Transverse colon (tissue), 4 donors: ENCODE results near the gene MCM8.

Experiments used
- EP300 ChIP-seq: sonication (generic); formaldehyde crosslinking; IDR thresholded peaks from one replicate; pipeline ENCODE4 v1.6.1; 2017; ENCODE audit warnings: antibody characterized with exemption, low read depth
- POLR2A ChIP-seq: fragments of 450-650 bp; IDR thresholded peaks from one replicate; pipeline ENCODE4 v1.6.1; 2016; ENCODE audit warnings: antibody characterized with exemption, mild to moderate bottlenecking, moderate library complexity
- POLR2AphosphoS5 ChIP-seq, 3 donors: sonication (generic); formaldehyde crosslinking; IDR thresholded peaks; one replicate each; pipeline ENCODE4 v1.6.1; 2016; ENCODE audit warnings: antibody characterized with exemption in 3 of 3
- TF ChIP-seq, protein P1 (sequence below), 5 experiments: fragments of 200-600 bp in 3 of 5; fragments of 450-650 bp in 2 of 5; sonication (generic) in 3 of 5; IDR thresholded peaks; 1 replicate in 2 of 5; 2 replicates in 3 of 5; pipeline ENCODE4 v1.5.1; 2016 to 2017; ENCODE audit warnings: antibody characterized with exemption in 5 of 5, inconsistent platforms in 3 of 5, mild to moderate bottlenecking in 2 of 5, moderate library complexity in 1 of 5

DNA sequence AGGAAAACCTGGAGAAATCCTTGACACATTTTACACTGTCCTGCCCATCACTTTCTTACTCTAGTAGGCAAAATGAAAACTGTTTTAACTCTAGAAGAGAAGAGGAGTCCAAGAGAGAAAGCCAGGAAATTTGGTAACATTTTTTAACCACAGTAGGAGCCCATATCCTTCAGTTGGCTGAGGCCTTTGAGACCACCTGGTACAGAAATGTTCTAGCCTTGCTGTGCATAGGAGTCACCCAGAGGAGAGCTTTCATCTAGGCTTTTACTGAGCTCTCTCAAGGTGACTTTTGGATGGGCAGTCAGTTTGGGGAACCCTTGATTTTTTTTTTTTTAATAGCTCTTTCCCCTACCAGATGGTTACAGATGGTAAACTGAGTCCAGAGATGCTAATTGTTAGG, 78.4 kb downstream of the MCM8 start:
- TF ChIP-seq POLR2A (no peak), POLR2AphosphoS5 (IDR thresholded peaks at IDR 0.05) (no peak), EP300 (no peak)
- TF ChIP-seq, protein P1, sequence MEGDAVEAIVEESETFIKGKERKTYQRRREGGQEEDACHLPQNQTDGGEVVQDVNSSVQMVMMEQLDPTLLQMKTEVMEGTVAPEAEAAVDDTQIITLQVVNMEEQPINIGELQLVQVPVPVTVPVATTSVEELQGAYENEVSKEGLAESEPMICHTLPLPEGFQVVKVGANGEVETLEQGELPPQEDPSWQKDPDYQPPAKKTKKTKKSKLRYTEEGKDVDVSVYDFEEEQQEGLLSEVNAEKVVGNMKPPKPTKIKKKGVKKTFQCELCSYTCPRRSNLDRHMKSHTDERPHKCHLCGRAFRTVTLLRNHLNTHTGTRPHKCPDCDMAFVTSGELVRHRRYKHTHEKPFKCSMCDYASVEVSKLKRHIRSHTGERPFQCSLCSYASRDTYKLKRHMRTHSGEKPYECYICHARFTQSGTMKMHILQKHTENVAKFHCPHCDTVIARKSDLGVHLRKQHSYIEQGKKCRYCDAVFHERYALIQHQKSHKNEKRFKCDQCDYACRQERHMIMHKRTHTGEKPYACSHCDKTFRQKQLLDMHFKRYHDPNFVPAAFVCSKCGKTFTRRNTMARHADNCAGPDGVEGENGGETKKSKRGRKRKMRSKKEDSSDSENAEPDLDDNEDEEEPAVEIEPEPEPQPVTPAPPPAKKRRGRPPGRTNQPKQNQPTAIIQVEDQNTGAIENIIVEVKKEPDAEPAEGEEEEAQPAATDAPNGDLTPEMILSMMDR (IDR thresholded peaks at IDR 0.05): no peak
